ENCODE results near the gene GPC3.

Gene GPC3

GRCh38 chrX:133965321-133965720 is 20.1 kb downstream of the GPC3 start:
- DNase-seq = no peak

GRCh38 chrX:133961046-133961445 is 24.3 kb downstream of the GPC3 start:
- DNase-seq = no peak

- no peak for DNase-seq
These were observed 25.4 kb downstream of the GPC3 start for GRCh38 chrX:133959972-133960371.

GRCh38 chrX:133958997-133959688 is 26.3 kb downstream of the GPC3 start:
- no peak for DNase-seq

GRCh38 chrX:133956570-133957340 is 28.6 kb downstream of the GPC3 start:
- DNase-seq = no peak

- no peak for DNase-seq
These were observed 31.5 kb downstream of the GPC3 start for GRCh38 chrX:133953785-133954355.

- no peak for DNase-seq
These were observed 32.3 kb downstream of the GPC3 start for GRCh38 chrX:133953078-133953477.

GRCh38 chrX:133951098-133951497 is 34.3 kb downstream of the GPC3 start:
- no peak for DNase-seq

GRCh38 chrX:133950214-133950613 is 35.2 kb downstream of the GPC3 start:
- DNase-seq = no peak

GRCh38 chrX:133948895-133949294 is 36.5 kb downstream of the GPC3 start:
- no peak for DNase-seq

- no peak for DNase-seq
These were observed 37.4 kb downstream of the GPC3 start for GRCh38 chrX:133947996-133948395.

- DNase-seq = no peak
These were observed 38.4 kb downstream of the GPC3 start for GRCh38 chrX:133947022-133947421.

GRCh38 chrX:133943507-133943906 is 41.9 kb downstream of the GPC3 start:
- DNase-seq = no peak

- DNase-seq = no peak
These were observed 45.6 kb downstream of the GPC3 start for GRCh38 chrX:133939655-133940302.

- no peak for DNase-seq
These were observed 46.9 kb downstream of the GPC3 start for GRCh38 chrX:133938530-133938929.

GRCh38 chrX:133937022-133937421 is 48.4 kb downstream of the GPC3 start:
- DNase-seq = no peak

- no peak for DNase-seq
These were observed 50.3 kb downstream of the GPC3 start for GRCh38 chrX:133935076-133935475.

- DNase-seq = no peak
These were observed 52.1 kb downstream of the GPC3 start for GRCh38 chrX:133933316-133933715.

GRCh38 chrX:133929836-133930464 is 55.4 kb downstream of the GPC3 start:
- no peak for DNase-seq

GRCh38 chrX:133928365-133928764 is 57.0 kb downstream of the GPC3 start:
- no peak for DNase-seq

- DNase-seq = no peak
These were observed 58.6 kb downstream of the GPC3 start for GRCh38 chrX:133926809-133927208.

- DNase-seq = no peak
These were observed 59.3 kb downstream of the GPC3 start for GRCh38 chrX:133926099-133926498.

GRCh38 chrX:133924548-133924947 is 60.8 kb downstream of the GPC3 start:
- DNase-seq = no peak

All from CD4-positive, alpha-beta T cell treated with Interleukin-4 for 1 hour (primary cell).